GM21619 (cell line): Measurements from ENCODE around the gene ANKIB1.
A peak's percentile ranks its signal among the peaks of the same experiment; 100 is the strongest.

Experiments used
- ATAC-seq: cut with Tn5 transposase; IDR thresholded peaks from one replicate; pipeline ENCODE4 v1.9.1; 2021; ENCODE audit not compliant: unreplicated experiment

ANKIB1 gene

DNA sequence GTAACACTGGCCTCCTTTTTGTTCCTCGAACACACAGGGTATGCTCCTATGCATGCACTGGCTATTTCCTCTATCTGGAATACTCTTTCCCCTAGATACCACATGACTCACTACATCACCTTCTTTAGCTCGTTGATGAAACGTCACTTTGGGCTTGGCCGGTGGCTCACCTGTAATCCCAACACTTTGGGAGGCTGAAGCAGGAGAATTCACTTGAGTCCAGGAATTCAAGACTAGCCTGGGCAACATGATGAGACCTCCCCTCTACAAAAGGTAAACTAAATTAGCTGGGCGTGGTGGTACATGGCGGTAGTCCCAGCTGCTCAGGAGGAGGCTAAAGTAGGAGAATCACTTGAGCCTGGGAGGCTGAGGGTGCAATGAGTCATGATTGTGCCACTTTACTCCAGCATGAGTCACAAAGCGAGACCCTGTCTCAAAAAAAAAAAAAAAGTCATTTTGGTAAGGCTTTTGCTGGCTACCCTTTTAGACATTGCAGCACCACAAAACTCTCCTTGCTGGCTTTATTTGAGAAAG is 14.5 kb downstream of the ANKIB1 start:
- no peak for ATAC-seq

DNA sequence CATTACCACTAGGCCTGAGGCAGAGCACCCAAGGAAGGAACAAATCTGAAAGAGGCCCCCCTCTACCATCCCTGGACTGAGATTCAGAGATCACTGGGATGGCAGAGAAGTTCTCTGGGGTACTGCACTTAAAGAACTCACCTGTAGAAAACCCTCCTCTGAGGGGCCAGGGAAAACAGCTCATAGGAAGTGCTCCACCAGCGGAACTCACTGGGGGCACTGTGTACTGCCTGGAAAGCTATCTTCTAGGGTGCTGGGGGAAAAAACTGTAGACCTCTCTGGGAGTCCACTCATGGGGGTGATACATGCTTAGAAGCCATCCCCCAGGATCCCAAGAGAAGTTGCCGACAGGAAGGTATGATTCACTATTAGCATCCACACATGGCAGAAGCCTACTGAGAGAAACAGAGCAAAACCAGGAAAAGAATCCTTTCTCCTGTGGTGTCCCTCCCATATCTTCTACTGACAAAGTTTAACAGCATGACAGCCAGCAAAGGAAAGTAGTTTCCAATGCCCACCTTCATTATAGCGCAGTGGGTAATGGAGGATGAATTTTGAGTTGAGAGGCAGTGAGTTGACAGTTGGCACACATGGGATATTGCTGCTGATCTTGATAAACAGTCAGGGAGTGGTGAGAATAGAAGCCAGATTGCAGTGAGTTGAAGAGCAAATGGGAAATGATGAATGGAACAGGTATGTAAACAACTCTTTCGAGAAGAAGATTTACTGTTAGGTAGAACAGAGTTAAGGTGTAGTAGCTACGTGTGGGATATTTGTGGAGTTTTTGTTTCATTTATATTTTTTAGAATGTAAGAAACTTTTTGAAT is 20.9 kb downstream of the ANKIB1 start:
- ATAC-seq = no peak

DNA sequence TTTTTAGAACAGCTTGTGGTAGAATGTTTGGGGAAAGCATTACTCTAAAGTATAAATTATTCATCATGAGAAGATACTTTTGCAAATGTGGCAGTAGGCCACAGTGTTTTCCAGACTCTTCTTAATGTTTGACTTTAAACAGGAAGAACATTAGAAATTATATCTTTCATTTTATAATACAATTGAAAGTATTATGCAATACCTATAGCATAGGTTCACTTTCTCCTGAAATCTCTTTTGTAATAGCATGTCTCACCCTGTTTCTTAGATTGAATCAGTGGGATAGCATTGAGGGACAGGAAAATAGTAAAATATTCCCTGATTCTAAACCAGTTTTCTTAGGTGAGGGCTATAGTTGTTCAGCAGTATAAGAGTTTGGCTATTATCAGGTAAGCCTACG is 23.1 kb downstream of the ANKIB1 start:
- no peak for ATAC-seq

DNA sequence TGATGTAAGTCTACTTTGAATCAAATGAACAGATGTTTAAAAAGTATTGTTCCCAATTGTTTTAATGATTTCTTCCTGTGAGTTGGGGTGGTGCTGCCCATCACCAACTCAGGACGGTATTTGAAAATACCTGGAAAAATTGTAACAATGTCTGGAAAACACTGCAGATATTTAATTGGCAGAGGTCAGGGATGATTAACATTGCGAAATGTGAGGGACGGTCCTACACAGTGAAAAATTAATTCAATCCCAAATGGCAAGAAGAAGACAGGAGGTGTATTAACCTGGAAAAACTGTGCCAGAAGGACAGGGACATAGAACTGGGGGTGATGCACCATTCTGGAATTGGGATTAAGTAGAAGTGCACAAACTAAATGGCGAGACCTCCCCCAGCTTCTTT is 29.6 kb downstream of the ANKIB1 start:
- ATAC-seq = no peak

DNA sequence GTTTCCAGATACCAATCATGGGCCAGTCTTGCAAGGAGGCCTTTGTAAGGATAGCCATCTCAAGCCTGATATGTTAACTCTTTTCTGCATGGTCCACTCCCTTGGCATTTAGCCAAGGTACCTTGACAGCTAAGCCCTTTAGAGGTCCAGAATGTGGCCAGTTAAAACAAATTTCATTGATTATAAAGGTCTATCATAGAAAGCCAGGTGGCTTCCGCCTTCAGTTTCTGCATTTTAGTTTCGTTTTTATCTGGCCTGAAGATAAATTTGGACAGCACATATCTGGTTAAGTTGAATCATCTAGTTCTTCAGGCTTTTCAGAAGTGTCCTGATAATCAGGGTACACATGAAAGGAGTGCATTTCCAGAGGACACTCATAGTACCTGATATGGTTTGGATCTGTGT is 30.7 kb downstream of the ANKIB1 start:
- ATAC-seq = peak; percentile 87

DNA sequence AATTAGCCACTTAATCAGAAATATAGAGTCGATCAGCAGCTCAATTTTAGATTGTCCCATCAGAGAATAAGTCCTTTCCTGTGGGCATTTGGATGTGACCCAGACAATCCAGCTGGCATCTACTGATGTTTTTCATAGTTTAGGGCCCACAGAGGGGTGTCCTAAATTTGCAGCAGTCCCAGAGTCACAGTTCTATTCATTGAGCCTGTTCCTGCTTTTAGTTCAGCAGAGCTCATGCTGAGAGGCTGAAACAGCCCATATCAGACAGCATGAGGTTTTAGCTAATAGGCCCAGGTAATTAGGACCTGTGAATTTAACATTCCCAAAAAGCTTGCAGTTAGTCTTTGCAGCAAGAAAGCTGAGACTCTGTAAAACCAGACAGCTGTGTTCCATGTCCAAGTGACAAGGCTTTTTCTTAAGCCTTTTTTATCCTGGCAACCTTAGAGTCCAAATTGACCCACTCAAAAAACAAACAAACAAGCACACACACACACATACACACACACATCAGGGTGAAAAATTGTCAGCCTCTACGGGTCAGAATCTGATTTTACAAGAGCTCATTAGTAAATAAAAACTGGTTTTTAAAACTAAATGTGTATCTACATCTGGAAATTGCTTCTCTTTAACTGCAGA is 33.7 kb downstream of the ANKIB1 start:
- no peak for ATAC-seq

DNA sequence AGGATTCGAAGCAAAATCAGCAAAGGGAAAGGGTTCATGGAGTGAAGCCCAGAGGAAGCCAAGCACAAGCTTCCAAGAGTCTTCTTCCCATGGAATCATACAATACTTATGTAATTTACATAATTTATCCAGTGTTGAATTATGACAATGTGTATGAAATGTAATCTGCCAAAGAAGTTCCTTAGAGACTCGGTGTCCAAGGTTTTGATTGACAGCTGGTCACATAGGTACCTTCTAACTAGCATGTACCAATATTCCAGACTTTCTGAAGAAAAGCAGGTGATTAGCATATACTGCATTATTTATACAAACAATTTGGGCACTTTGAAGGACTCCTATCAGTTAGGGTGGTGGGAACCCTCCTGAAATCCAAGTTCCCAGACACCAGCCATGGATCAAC is 35.3 kb downstream of the ANKIB1 start:
- no peak for ATAC-seq

DNA sequence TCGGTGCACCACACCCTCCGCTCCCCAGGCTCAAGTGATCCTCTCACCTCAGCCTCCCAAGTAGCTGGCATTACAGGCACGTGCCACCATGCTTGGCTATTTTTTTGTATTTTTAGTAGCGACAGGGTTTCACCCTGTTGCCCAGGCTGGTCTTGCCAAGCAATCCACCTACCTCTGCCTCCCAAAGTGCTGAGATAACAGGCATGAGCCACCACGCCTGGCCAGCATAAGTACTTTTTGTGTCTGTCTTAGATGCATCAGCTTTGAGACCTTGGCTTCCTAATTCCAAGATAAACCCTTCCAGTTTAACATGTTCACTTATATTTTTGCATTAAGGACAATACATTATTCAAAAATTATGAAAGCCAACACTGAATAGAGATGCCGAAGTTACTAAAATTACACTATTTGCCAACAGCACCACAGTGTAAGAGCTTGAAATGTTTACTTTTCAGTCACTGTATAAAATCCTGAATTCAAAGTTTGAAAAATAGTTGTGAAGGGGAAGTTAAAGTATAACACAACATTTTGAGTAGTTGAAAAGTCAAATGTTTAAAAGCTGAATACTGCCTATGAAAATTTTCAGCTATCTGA is 36.5 kb downstream of the ANKIB1 start:
- ATAC-seq = no peak

DNA sequence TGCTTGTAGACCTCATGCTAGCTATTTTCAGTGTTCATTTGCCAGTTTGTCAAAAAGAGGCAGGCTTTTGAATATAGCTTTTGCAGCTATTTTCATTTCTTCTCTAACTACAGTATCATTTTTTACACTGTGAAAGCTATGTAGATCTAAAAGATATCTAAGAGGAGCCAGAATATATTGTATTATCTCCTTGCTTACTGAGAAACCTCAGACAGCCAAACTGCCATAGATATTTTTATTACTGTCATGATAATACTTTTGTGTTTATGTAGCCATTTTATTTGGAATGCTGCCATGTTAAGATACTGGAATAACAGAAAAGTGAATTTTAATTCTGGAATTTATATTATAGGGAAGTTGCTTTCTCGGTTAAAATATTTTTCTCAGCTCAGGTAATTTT is 37.2 kb downstream of the ANKIB1 start:
- ATAC-seq = no peak

DNA sequence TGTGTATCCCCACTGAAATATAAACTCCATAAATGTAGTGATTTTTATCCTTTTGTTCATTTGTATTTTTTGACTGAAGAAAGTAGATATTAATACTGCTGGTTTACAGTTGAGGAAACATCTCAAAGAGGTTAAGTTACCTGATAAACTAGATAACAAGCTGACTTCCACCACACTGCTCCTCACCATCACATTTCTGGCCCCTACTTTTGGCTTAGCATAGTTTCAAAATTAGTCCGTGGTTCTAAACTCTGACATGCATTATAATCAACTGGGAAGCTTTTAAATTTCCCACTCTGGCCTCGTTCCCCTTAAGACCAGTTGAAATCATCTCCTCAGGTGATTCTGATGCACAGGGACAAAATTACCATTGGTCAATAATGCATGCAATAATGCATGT is 43.5 kb downstream of the ANKIB1 start:
- no peak for ATAC-seq

DNA sequence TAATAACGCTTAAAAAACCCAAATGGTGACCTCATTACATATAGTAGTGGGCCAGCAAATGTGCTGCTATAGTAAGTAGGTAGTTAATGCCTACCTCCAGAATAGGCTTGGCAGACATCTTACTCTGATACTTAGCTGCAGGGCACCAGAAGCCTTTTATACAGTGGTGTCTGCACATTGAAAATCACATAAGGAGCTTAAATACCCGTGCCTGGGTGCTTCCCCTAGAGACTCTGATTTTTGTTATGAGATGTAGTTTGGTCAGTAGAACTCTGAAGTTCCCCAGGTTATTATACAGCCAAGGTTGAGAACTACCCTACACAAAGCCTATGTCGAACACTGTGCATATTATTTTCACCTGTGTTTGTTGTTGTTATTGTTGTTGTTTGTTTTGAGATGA is 47.2 kb downstream of the ANKIB1 start:
- ATAC-seq = no peak

DNA sequence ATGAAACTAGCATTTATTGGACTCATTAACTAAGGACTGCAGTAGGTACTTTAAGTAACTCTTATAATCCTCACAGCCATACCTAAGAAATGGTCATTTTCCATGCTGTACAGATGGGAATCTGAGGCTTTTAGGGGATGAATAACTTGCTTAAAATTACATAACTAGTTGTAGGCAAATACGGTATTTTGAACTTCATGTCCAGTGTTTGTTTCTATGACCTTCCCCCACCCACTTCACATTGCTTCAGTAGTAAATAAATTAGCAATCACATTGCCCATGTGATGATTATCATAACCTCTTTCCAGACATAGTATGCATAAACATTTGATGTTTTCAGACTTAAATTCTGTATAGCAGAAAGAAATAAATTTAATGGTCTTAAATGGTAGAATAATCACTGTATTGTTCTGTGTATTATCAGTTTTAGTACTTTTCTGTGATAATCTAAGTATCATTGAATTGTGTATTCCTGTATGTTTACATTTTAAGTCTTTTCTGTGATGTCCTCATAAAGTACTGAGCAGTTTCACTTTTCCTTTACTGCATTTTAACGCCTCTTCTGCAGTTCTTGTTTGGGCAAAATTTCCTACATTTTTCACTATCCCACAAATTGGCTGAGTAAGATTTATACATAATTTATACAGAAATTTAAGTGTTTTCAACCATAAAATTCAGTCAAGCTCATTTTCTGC is 48.3 kb downstream of the ANKIB1 start:
- ATAC-seq = no peak

DNA sequence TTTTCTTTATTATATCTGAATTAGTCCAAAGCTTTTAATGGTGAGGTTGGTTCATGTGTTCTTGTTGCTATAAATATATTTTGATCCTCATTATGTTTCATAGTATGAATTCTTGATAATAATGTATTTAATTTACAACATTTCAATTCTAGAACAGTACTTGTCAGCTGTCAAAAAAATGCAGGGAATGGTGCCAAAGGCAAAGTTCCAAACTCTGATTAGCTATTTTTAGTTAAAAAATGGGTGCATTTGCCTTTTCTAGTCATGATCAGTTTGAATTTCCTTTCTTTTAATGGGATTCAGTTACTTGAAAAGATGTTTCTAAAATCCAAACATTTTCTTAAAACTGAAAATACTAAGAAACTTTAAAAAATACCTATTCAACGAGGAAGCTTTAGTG is 49.6 kb downstream of the ANKIB1 start:
- ATAC-seq = no peak

DNA sequence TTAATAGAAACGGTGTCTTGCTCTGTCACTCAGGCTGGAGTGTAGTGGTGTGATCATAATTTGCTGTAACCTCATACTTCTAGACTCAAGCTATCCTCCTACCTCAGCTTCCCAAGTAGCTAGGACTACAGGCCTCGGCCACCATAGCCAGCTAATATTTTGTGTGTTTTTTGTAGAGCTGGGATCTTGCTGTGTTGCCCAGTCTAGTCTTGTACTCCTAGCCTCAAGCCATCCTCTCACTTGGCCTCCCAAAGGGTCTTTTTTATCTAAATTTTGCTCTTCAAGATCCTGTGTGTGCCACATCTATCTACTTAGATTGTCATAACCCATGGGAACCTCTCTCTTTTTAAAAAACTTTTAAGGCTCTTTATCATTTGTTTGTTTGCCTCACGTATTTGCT is 50.5 kb downstream of the ANKIB1 start:
- no peak for ATAC-seq

DNA sequence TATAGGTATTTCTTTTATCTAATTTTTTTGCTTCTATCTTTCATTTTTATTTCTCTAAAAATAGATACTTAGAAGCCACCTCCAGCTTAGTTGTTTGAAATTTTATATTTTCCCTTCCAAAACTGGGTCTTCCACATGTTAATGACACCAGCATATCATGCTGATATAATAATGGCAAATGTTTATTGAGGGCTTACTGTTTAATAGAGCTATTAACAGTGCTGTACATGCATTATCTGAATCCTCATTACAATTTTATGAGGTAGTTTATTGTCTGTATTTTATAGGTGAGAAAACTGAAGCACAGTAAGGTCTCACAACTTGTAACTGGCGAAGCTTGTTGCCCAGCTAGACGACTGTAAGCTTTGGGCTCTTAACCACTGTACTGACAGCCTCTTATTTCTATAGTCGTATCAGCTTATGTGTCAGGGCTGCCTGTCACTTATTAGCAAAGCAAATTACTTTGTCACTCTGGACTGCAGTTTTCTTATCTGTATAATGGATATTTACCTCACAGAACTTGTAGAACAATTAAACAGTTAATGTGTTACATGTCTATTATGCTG is 51.2 kb downstream of the ANKIB1 start:
- no peak for ATAC-seq

DNA sequence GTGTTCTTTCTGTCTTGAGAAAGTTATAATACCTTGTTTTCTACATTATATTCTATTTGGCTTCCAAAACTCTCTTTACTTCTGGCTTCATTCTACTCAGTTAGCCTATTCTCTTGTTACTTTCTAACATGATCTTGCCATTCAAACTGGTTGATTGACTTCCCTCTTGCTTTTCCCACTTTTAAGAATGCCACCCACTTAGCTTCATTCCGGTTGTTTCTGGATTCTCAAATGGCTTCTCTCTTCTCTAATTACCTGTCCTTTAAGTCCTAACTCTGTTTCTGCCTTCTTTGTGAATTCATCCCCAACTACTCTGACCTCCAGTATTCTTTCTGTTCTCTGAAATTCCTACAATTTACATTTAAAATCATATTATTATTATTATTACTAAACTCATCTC is 52.0 kb downstream of the ANKIB1 start:
- no peak for ATAC-seq

DNA sequence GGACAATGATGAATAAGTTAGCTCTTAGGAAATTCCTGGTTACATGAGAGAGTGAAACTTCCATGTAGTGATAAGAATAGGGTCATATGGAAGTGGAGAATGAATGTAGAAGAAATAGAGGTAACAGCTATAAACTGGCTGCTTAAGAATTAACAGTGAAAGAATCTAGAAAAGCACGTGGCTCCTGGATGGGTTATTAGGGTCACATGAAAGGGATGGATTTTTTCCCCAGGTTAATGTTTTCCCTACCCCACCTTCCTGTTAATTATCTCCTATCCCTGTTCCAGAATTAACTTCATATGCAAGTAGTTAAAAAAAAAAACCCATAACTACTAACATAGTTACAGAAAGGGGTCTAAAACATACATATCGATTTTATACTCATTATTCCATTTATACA is 58.0 kb downstream of the ANKIB1 start:
- no peak for ATAC-seq

DNA sequence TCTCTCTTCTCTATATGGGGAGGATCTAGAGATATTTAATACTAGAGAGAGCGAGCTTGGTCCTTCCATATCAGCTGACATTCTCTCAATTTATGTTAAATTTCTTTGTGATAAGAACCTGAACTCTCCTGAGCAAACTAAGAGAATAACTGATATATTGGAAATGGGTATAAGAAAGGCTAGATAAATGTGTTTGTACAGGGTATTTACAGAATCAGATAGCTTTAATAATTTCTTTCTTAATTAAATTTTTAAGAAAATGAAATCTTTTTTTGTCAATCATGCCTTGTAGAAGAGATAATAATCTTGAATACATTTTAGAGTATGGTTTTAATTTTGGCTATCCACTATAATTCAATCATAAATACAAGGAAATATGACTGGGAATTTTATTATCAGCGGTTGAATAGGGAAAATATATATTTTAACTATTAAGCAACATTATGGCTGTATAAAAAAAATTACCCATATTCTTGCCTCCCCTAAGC is 58.7 kb downstream of the ANKIB1 start:
- ATAC-seq = no peak

DNA sequence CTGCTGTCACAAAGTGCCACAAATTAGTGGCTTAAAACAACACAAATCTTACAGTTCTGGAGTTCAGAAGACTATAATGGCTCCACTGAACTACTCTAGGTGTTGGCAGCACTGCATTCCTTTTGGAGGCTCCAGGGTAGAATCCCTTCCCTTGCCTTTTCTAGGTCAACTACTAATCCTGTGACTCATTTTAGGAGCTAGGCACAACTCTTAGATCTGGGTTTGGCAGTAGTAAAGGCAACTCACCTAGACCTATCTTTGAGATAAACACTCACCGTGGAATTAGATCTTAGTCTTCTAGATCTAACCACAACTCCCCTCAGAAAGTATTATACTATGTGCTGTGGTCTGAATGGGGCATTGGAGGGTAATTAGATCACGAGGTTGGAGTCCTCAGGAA is 60.4 kb downstream of the ANKIB1 start:
- ATAC-seq = no peak

DNA sequence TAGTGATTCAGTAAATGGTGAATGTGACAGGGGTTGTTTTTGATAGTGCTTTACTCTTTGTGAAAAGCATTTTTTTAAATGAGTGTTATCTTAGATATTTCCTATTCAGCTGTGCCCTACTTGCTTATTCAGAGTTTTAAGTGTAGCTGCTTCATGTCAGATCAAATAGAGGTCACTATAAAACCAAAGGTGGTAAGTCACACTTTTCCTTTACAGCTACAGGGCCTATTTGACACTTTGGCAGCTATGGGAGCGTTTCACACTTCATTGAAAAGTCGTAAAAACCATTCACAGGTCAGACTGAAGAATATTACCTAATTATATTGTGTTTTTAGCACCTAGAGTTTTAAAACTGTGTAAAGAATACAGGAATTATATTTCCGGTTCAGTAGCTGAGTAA is 67.3 kb downstream of the ANKIB1 start:
- no peak for ATAC-seq

DNA sequence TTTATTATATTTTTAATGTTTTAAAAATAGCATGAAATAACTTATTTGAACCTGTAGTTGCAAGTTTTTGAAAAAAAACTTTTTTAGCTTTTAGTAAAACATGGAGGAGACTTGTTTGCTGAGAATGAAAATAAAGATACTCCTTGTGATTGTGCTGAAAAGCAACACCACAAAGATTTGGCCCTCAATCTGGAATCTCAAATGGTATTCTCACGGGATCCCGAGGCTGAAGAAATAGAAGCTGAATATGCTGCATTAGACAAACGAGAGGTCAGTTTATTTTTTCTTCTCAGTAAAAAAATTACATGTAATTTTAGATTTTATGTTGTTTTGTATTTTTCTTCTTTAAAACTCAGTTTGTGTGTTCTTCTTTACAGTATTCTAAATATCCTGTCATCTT is 73.5 kb downstream of the ANKIB1 start:
- no peak for ATAC-seq
